IPS-18a (cell line): Measurements from ENCODE around the gene FYCO1.
"Not testable (repeated sequence)": the region's sequence is repeated elsewhere in the genome, so short reads cannot be mapped to it uniquely, and the experiment has no call there.

ENCODE experiments used
- H3K27ac ChIP-seq: one replicate; pipeline ENCODE4 v1.5.1; 2013; ENCODE audit warnings: low read length
- H3K27me3 ChIP-seq: one replicate; pipeline ENCODE4 v1.6.1; 2013; ENCODE audit warnings: mild to moderate bottlenecking, low read length; ENCODE audit not compliant: control insufficient read depth, insufficient read depth
- H3K36me3 ChIP-seq: one replicate; pipeline ENCODE4 v1.6.1; 2013; ENCODE audit warnings: low read depth, low read length; ENCODE audit not compliant: control insufficient read depth
- H3K4me1 ChIP-seq: one replicate; pipeline ENCODE4 v1.6.1; 2013; ENCODE audit warnings: low read depth, low read length; ENCODE audit not compliant: control insufficient read depth
- H3K4me3 ChIP-seq: one replicate; pipeline ENCODE4 v1.5.1; 2013; ENCODE audit warnings: low read length
- H3K9ac ChIP-seq: one replicate; pipeline ENCODE4 v1.6.1; 2013; ENCODE audit warnings: mild to moderate bottlenecking, low read length, moderate library complexity
- H3K9me3 ChIP-seq: one replicate; pipeline ENCODE4 v1.6.1; 2013; ENCODE audit warnings: low read depth, low read length; ENCODE audit not compliant: control insufficient read depth

Gene FYCO1

DNA sequence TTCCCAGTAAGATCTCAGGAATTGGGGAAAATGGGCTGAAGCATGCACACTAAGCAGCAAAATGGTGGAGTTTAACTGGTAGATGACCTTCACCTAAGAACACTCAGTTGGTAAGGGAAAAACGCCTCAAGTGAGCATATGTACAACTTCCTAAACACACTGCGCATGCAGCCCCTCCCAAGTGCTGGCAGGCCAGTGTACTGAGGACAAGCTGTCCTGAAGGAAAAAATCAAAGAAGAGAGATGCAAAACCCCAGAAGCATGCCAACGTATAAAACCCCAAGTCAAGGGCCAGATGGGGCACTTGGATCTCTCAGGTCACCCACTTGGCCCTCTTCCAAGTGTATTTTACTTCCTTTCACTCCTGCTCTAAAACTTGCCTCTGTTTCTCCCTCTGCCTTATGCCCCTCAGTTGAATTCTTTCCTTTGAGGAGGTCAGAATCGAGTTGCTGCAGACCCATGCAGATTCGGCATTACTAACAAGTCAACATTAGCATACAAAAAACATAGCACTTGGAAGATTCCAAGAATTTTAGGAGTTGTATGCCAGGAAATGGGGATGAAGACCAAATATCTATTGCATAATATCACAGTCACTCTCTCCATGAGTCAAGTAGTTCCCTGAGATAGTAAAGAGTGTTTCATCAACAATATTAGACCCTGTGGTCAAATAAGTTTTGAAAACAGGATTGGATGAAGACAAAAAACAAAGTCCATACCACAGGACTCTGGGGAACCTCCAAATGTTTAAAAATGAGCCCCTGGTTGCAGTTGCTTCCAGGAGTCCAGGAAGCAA, 10.8 kb upstream of the FYCO1 start:
- Histone ChIP-seq H3K4me1 (no peaks in the 10 kb centered on the region), H3K4me3 (no peak overlapping the region), H3K36me3 (no peaks in the 10 kb centered on the region), H3K9ac (no peak overlapping the region), H3K27me3 (no peaks in the 10 kb centered on the region), H3K9me3 (no peaks in the 10 kb centered on the region), H3K27ac (no peak overlapping the region)

DNA sequence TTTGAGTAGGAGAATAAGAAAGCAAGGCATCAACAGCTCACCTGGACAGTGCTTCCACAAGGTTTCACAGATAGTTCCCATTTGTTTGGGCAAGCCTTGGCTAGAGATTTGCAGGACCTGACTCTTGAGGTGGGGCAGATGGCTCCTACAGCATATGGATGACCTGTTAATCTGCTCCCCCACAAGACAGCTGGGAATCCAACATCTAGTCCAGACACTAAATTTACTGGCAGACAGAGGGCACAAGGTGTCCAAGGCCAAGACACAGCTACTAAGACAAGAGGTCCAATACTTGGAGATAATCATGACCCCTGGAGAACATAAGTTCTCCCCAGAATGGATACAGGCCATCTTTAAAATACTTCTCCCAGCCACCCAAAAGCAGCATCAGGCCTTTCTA, 8.1 kb upstream of the FYCO1 start:
- H3K4me3 ChIP-seq, H3K4me1 ChIP-seq, H3K9me3 ChIP-seq, H3K36me3 ChIP-seq, H3K27me3 ChIP-seq, H3K9ac ChIP-seq, H3K27ac ChIP-seq: not testable (repeated sequence)

DNA sequence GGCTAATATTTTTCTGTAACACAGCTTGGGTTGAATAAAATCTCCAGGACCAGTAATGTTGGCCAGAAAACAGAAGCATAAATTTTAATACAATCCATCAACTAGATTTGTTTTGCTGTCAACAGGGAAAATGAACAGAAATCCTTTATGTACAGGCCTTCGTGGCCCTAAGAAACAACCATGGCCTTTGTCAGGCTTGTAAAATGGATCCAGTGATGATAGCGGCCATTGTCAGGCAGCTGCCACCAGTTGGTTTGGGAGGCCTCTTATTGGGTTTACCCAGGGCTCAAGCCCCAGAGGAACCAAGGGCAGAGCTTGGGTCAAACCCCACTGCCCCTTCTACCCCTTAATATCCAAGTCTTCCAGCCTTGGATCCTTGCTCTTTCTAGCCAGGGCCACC, 5.6 kb upstream of the FYCO1 start:
- no peaks in the 10 kb centered on the region for H3K36me3 ChIP-seq
- H3K27me3 ChIP-seq = peaks cover 6% of the 10 kb centered on the region
- no peak overlapping the region for H3K27ac ChIP-seq
- peaks cover under 1% of the 10 kb centered on the region for H3K4me1 ChIP-seq
- H3K9me3 ChIP-seq = no peaks in the 10 kb centered on the region
- no peak overlapping the region for H3K9ac ChIP-seq
- no peak overlapping the region for H3K4me3 ChIP-seq

DNA sequence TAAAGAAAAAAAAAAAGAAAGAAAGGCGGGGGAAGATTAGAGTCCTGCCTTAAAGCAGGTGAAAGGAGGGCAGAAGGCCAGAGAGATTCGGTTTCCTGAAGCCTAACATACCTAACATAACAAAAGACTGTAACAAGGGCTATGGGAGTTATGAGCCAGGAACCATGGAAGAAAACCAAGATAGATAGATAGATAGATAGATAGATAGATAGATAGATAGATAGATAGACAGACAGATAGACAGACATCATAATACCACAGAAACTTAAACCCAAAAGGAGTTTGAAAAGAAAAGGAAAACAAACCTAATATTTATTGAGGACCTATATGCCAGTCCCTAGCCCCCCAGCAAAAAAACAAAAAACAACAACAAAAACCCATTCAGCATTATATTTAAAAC, 2.3 kb upstream of the FYCO1 start:
- H3K9me3 ChIP-seq = no peaks in the 10 kb centered on the region
- H3K4me1 ChIP-seq = peaks cover 8% of the 10 kb centered on the region
- H3K4me3 ChIP-seq = no peak overlapping the region
- H3K27ac ChIP-seq = no peak overlapping the region
- H3K36me3 ChIP-seq = no peaks in the 10 kb centered on the region
- H3K27me3 ChIP-seq = peaks cover 9% of the 10 kb centered on the region
- no peak overlapping the region for H3K9ac ChIP-seq

DNA sequence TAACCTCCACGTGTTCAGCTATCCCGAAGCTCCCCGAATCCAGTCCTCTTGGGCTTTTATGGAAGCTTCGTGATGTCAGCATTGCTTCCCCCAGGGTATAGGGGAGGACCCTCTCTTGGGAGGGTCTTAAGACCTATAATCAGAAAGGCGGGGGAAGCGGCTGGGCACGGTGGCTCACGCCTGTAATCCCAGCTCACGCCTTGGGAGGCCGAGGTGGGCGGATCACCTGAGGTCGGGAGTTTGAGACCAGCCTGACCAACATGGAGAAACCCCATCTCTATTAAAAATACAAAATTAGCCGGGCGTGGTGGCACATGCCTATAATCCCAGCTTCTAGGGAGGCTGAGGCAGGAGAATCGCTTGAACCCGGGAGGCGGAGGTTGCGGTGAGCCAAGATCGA, 1.9 kb upstream of the FYCO1 start:
- not testable (repeated sequence) for H3K9ac ChIP-seq, H3K4me3 ChIP-seq, H3K9me3 ChIP-seq, H3K36me3 ChIP-seq, H3K27ac ChIP-seq, H3K27me3 ChIP-seq
- peaks cover 13% of the 10 kb centered on the region for H3K4me1 ChIP-seq

DNA sequence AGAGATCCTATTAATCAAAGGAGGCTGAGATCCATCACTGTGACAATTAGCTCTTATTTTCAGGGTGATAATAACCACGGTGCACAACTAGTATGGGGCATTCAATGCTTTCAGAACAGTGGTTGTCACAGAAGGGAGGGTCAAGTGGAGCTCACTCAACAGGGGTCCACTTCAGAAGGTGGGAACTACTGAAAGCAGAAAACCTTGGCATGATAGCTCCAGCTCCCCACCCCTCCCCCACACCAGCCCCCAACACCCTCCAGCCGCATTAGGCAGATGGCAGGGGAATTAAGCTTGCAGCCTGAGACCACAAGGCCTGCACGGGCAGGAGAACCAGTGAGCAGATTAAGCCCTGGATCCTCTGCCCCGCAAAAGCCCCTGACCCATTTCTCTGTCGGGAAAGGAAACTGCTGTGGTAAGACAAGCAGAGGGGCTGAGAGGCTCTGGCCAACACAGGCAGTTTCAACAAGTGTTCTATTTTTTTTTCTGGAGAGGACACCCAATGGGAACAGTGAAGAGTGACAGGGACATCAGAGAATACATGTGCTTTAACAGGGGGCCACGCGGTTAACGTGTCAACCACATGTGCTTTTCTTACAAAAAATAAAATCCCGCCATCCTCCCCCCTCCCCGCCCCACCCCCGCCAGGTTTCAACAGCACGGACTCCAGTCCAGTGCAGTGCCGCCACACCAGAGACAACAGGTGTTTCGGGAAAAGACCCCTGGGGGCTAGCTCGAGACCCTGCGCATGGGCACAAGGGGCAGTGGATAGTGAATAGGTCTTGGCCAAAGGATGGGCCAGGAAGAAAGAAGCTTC, 997 bp downstream of the FYCO1 start:
- Histone ChIP-seq H3K4me3 (peak overlapping the region; percentile 87), H3K36me3 (no peaks in the 10 kb centered on the region), H3K27me3 (peaks cover 9% of the 10 kb centered on the region), H3K9ac (peak overlapping the region; percentile 72), H3K27ac (no peak overlapping the region), H3K4me1 (peaks cover 16% of the 10 kb centered on the region), H3K9me3 (no peaks in the 10 kb centered on the region)

DNA sequence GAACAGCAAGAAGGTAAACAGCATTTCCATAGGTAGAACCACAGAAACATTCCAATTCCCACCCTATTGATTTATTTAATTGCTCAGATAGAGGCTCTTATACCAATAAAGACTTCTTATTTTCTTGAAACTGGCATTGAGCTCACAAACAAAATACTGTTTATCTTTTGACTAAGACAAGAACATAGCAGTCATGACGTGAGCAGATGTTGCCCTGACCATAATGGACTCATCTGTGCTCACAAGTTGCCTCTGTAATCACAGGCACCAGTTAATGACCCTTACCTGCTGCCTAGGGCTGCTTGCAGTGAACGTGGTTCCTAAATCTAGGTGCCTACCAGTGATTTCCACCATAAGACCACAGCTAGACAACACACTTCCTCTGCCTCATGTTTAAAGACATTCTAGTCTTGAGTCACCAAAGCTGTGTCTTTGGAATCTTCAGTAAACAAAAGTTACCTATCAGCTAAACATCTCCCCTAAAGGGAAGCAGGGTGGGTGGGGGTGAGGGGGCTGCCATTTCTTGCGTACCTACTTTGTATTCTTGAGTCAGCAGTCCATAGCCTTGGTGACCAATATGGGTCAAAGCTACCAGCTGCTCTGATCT, 2.1 kb downstream of the FYCO1 start:
- no peak overlapping the region for H3K27ac ChIP-seq
- H3K36me3 ChIP-seq = no peaks in the 10 kb centered on the region
- no peaks in the 10 kb centered on the region for H3K9me3 ChIP-seq
- peaks cover 9% of the 10 kb centered on the region for H3K27me3 ChIP-seq
- peaks cover 16% of the 10 kb centered on the region for H3K4me1 ChIP-seq
- no peak overlapping the region for H3K9ac ChIP-seq
- no peak overlapping the region for H3K4me3 ChIP-seq

DNA sequence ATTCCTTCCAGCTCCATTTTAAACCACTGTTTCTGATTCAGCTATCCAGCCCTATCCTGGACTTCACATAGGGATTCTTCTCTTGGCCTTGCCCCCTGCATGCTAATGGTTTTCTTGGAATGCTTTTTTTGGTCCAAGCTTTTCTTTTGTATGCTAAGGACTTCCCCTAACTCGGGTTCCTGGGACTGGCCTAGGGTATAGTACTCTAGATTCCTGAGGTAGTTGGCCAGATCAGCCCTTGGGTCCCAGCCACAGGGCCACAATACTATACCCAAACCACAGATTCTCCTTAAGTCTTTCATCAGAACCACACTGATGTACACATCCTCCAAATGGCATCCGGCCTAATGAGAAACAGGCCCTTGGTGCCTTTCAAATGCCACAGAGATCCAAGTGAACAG, 2.8 kb downstream of the FYCO1 start:
- H3K27me3 ChIP-seq = peaks cover 9% of the 10 kb centered on the region
- no peak overlapping the region for H3K27ac ChIP-seq
- no peaks in the 10 kb centered on the region for H3K9me3 ChIP-seq
- no peak overlapping the region for H3K4me3 ChIP-seq
- no peak overlapping the region for H3K9ac ChIP-seq
- no peaks in the 10 kb centered on the region for H3K36me3 ChIP-seq
- H3K4me1 ChIP-seq = peaks cover 16% of the 10 kb centered on the region

DNA sequence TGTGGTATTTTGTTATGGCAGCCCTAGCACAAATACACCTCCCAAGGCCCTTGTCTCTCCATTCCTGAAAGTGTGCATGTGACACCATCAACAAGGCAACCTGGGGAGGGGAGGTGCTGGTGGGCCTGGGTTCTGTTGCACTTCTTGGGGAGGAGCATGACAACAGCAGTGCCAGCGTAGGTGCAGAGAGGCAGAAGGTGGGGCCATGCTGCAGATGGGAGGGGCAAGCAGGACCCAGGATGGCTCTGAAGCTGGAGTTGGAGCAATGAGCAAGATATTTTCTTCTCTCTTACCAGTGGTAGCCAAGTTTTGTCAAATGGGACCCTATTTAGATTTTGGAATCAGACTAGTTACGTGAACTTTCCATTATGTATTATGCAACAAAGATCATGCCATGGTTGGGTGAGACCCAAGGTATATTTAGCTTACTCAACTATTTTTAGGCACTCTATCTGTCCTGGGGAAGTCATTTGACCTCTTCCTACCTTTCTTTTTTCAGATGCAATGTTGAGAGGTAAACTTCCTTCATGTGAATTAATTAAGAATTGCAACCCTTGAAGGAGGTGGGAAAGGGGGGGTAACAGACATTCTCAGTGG, 3.4 kb downstream of the FYCO1 start:
- Histone ChIP-seq H3K4me3 (no peak overlapping the region), H3K36me3 (no peaks in the 10 kb centered on the region), H3K27ac (no peak overlapping the region), H3K9me3 (no peaks in the 10 kb centered on the region), H3K27me3 (peaks cover 9% of the 10 kb centered on the region), H3K4me1 (peaks cover 16% of the 10 kb centered on the region), H3K9ac (no peak overlapping the region)

DNA sequence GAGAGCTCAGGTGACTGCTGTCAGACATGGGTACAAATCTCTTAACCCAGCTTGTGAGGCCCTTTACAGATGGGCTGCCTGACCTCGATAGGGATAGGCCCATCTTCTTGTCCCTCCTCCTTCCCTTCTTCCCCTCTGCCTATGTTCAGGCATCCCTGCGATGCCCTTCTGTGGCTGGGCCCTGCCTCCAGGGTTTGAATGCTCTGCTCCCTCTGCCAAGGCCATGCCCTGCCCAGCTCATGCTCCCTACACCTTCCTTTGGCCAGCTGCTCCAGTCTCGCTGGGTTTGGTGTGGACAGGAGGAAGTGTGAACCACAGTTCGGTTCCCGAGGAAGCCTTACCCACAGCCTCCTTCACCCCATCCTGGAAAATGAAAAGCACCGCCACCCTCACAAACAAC, 4.3 kb downstream of the FYCO1 start:
- H3K4me3 ChIP-seq = no peak overlapping the region
- H3K27me3 ChIP-seq = peaks cover 4% of the 10 kb centered on the region
- no peaks in the 10 kb centered on the region for H3K36me3 ChIP-seq
- H3K9me3 ChIP-seq = no peaks in the 10 kb centered on the region
- H3K27ac ChIP-seq = no peak overlapping the region
- H3K9ac ChIP-seq = no peak overlapping the region
- H3K4me1 ChIP-seq = peaks cover 16% of the 10 kb centered on the region

DNA sequence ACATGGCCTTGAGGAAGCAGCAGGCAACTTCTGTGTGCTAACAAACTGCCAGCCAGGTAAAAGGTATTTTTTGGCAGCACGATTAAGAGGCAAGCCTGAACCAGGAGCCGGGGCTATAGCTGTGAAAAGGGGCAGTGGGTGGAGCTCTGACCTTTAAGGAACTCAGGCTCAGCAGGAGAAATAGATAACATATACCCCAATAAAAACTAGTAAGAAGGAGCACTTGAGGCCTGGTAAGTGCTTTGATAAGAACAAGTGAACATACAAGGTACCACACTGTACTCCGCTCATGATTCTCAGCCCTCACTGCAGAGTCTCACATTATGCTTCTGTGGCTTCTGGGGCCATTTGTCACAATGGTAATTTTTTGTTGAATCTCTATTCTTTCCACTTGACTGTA, 5.4 kb downstream of the FYCO1 start:
- no peaks in the 10 kb centered on the region for H3K36me3 ChIP-seq
- no peak overlapping the region for H3K9ac ChIP-seq
- H3K4me1 ChIP-seq = peaks cover 12% of the 10 kb centered on the region
- no peaks in the 10 kb centered on the region for H3K9me3 ChIP-seq
- no peak overlapping the region for H3K4me3 ChIP-seq
- H3K27ac ChIP-seq = no peak overlapping the region
- H3K27me3 ChIP-seq = no peaks in the 10 kb centered on the region
